GM12878 (cell line): ENCODE results near the gene GLG1. TPM values are rescaled to one million over a fixed set of nuclear protein-coding genes. Genes with fewer than 3 reads are reported as not detected.

Experiments
- ATAC-seq: fragments of 200-7000 bp; cut with Tn5 transposase; 3 replicates; pipeline ENCODE4 v1.9.1; 2020; ENCODE audit warnings: mild to moderate bottlenecking, moderate library complexity
- BruUV-seq: library from RNA; stranded (reverse); fragments of 400-500 nt; replicated peaks from 2 replicates; lab custom pipeline; 2021; lab: Mats Ljungman, UMichigan
- CTCF ChIA-PET: fragments of 300-600 bp; sonication (Branson Sonifier 250); formaldehyde crosslinking; extraction: SDS; loops from one replicate; lab custom pipeline; 2021; ENCODE audit warnings: inconsistent platforms; lab: Yijun Ruan, JAX
- POLR2A ChIA-PET: fragments of 350-600 bp; formaldehyde crosslinking; extraction: SDS; loops from one replicate; lab custom pipeline; 2021; ENCODE audit warnings: inconsistent platforms; lab: Charles Lee
- RAD21 ChIA-PET: fragments of 300-600 bp; sonication (Branson Sonifier 250); formaldehyde crosslinking; loops from one replicate; lab custom pipeline; 2023; ENCODE audit warnings: antibody characterized with exemption; ENCODE audit not compliant: unreplicated experiment; lab: Charles Lee
- SMC1A ChIA-PET: fragments of 300-600 bp; sonication (Branson Sonifier 250); formaldehyde crosslinking; loops from one replicate; lab custom pipeline; 2023; ENCODE audit not compliant: unreplicated experiment, uncharacterized antibody; lab: Charles Lee
- DNase-seq: peaks from one replicate; pipeline ENCODE4 v3.0.0-alpha.2; 2011; ENCODE audit warnings: low read depth, low spot score
- FAIRE-seq: peaks from 3 replicates; lab custom pipeline; 2011; peaks lifted over from hg19 to GRCh38; lab: Jason Lieb, UNC
- H2AFZ ChIP-seq: 2 replicates; pipeline ENCODE4 v1.6.0; 2011; ENCODE audit warnings: low read depth, low read length, control low read depth; ENCODE audit not compliant: control insufficient read depth
- H3K27ac ChIP-seq: 2 replicates; pipeline ENCODE4 v1.5.1; 2011; ENCODE audit warnings: control low read depth; ENCODE audit not compliant: control insufficient read depth, insufficient read depth
- H3K27me3 ChIP-seq, 2 experiments: replicated peaks in 1 of 2; 2 replicates each; pipeline versions ENCODE4 v1.6.0 to v1.6.1; 2011; ENCODE audit warnings: low read length in 1 of 2; ENCODE audit not compliant: control insufficient read depth in 2 of 2, insufficient read depth in 2 of 2
- H3K36me3 ChIP-seq, 2 experiments: 2 replicates each; pipeline ENCODE4 v1.5.1; 2011; ENCODE audit warnings: low read length in 1 of 2; ENCODE audit not compliant: control insufficient read depth in 2 of 2, insufficient read depth in 2 of 2
- H3K4me1 ChIP-seq: 2 replicates; pipeline ENCODE4 v1.6.1; 2011; ENCODE audit warnings: mild to moderate bottlenecking, low read length, moderate library complexity, mixed read lengths; ENCODE audit not compliant: control insufficient read depth, insufficient read depth
- H3K4me2 ChIP-seq: 2 replicates; pipeline ENCODE4 v1.6.0; 2011; ENCODE audit warnings: control low read depth; ENCODE audit not compliant: control insufficient read depth, insufficient read depth
- H3K4me3 ChIP-seq: fragments of 200-600 bp; sonication (generic); 2 replicates; pipeline ENCODE4 v1.5.1; 2016
- H3K79me2 ChIP-seq: 2 replicates; pipeline ENCODE4 v1.6.0; 2011; ENCODE audit warnings: low read length; ENCODE audit not compliant: control insufficient read depth, insufficient read depth
- H3K9ac ChIP-seq: 2 replicates; pipeline ENCODE4 v1.8.0; 2011; ENCODE audit warnings: low read length, control low read depth, mixed read lengths; ENCODE audit not compliant: control insufficient read depth, insufficient read depth
- H3K9me3 ChIP-seq: replicated peaks from 3 replicates; pipeline ENCODE4 v1.5.1; 2011; ENCODE audit warnings: mild to moderate bottlenecking, low read length; ENCODE audit not compliant: control insufficient read depth, insufficient read depth
- H4K20me1 ChIP-seq: 2 replicates; pipeline ENCODE4 v1.6.0; 2011; ENCODE audit not compliant: control insufficient read depth, insufficient read depth
- CBX3 ChIP-seq: fragments of 200-600 bp; sonication (generic); IDR thresholded peaks from 2 replicates; pipeline ENCODE4 v1.6.1; 2016; ENCODE audit warnings: low read depth, borderline replicate concordance
- DPF2 ChIP-seq: fragments of 450-650 bp; IDR thresholded peaks from 2 replicates; pipeline ENCODE4 v1.6.1; 2017; ENCODE audit warnings: mild to moderate bottlenecking
- HCFC1 ChIP-seq: fragments of 150-350 bp; IDR thresholded peaks from 2 replicates; pipeline ENCODE4 v1.6.1; 2014; ENCODE audit warnings: low read length
- HDAC6 ChIP-seq: fragments of 200-600 bp; sonication (generic); IDR thresholded peaks from one replicate; pipeline ENCODE4 v1.8.0; 2017; ENCODE audit warnings: antibody characterized with exemption; ENCODE audit not compliant: unreplicated experiment
- IKZF2 ChIP-seq, 2 experiments: fragments of 450-650 bp; IDR thresholded peaks; 2 replicates each; pipeline ENCODE4 v1.6.1; 2017; ENCODE audit warnings: mild to moderate bottlenecking in 2 of 2, moderate library complexity in 2 of 2
- MTA2 ChIP-seq: fragments of 450-650 bp; IDR thresholded peaks from 2 replicates; pipeline ENCODE4 v1.6.1; 2016; ENCODE audit warnings: low read depth, mild to moderate bottlenecking, moderate library complexity
- MTA3 ChIP-seq: IDR thresholded peaks from 2 replicates; pipeline ENCODE4 v1.6.1; 2012; ENCODE audit warnings: low read length, inconsistent platforms, borderline replicate concordance
- NFYA ChIP-seq: IDR thresholded peaks from 2 replicates; pipeline ENCODE4 v1.6.1; 2011; ENCODE audit warnings: low read depth, mild to moderate bottlenecking, low read length, improper control_type of control experiment, borderline replicate concordance
- NR2C1 ChIP-seq: fragments of 450-650 bp; IDR thresholded peaks from 2 replicates; pipeline ENCODE4 v1.6.1; 2017; ENCODE audit warnings: antibody characterized with exemption, mild to moderate bottlenecking, moderate library complexity
- SIX5 ChIP-seq: IDR thresholded peaks from 2 replicates; pipeline ENCODE4 v1.6.1; 2011; ENCODE audit warnings: mild to moderate bottlenecking, low read depth, low read length, moderate library complexity; ENCODE audit not compliant: severe bottlenecking
- SMARCA5 ChIP-seq: fragments of 450-650 bp; IDR thresholded peaks from 2 replicates; pipeline ENCODE4 v1.6.1; 2017; ENCODE audit warnings: mild to moderate bottlenecking
- SP1 ChIP-seq: IDR thresholded peaks from one replicate; pipeline ENCODE4 v1.6.1; 2011; ENCODE audit warnings: low read depth, low read length
- SRF ChIP-seq, 2 experiments: IDR thresholded peaks; 2 replicates each; pipeline ENCODE4 v1.6.1; 2011; ENCODE audit warnings: low read depth in 2 of 2, low read length in 2 of 2, mild to moderate bottlenecking in 1 of 2, moderate library complexity in 1 of 2
- ZNF24 ChIP-seq: fragments of 450-650 bp; IDR thresholded peaks from 2 replicates; pipeline ENCODE4 v1.6.1; 2017; ENCODE audit warnings: antibody characterized with exemption, mild to moderate bottlenecking
- ZNF622 ChIP-seq: fragments of 450-650 bp; IDR thresholded peaks from 2 replicates; pipeline ENCODE4 v1.6.1; 2017; ENCODE audit warnings: mild to moderate bottlenecking, inconsistent platforms
- WGBS: methylation state at CpG from one replicate; pipeline ENCODE4 v1.1.6; 2016; ENCODE audit warnings: low lambda C conversion rate; ENCODE audit not compliant: insufficient replicate concordance, insufficient coverage; ENCODE audit errors: missing lambda C conversion rate; 5-methylcytosine and 5-hydroxymethylcytosine counted together
- in situ Hi-C: fragments of 300-500 bp; cut with MboI; formaldehyde crosslinking; loops from 9 replicates; pipeline ENCODE4 v1.14.3; 2018; ENCODE audit warnings: mixed read lengths
- intact Hi-C: fragments of 100-400 bp; cut with micrococcal nuclease; formaldehyde crosslinking; loops from one replicate; pipeline ENCODE4 v1.14.2; 2022; ENCODE audit not compliant: unreplicated experiment
- polyA plus RNA-seq, 11 experiments: library from polyadenylated mRNA; depleted of rRNA in 4 of 11; unstranded in 6 of 11; stranded (reverse) in 5 of 11; fragments of >200 nt; fragmentation: Nextera tagmentation in 4 of 11; fragmentation: Illumina TruSeq in 1 of 11; extraction: Ambion mirVana in 4 of 11; extraction: Trizol in 1 of 11; gene quantifications; 1 replicate in 1 of 11; 2 replicates in 10 of 11; pipeline versions ENCODE4 v1.2.1 to v1.2.3, GENCODE V29; 2011 to 2016; ENCODE audit warnings: inconsistent platforms in 2 of 11, missing spikeins in 2 of 11, low read depth in 1 of 11
- total RNA-seq, 4 experiments: library from RNA; depleted of rRNA in 3 of 4; stranded (reverse); fragments of >200 nt in 3 of 4; fragmentation: Illumina TruSeq in 1 of 4; extraction: Trizol in 1 of 4; gene quantifications; 2 replicates each; pipeline versions ENCODE4 v1.2.1 to v1.2.3, GENCODE V29; 2013 to 2021
- TF ChIP-seq, protein P1 (sequence below): fragments of 450-650 bp; IDR thresholded peaks from 2 replicates; pipeline ENCODE4 v1.6.1; 2017; ENCODE audit warnings: mild to moderate bottlenecking
- TF ChIP-seq, protein P2 (sequence below), 3 experiments: IDR thresholded peaks in 2 of 3; conservative IDR thresholded peaks in 1 of 3; 2 replicates each; pipeline ENCODE4 v1.5.1; 2011; ENCODE audit warnings: low read depth in 3 of 3, low read length in 3 of 3, mild to moderate bottlenecking in 3 of 3, control low read depth in 2 of 3, moderate library complexity in 2 of 3, inconsistent platforms in 1 of 3, mixed read lengths in 1 of 3; ENCODE audit not compliant: control insufficient read depth in 2 of 3, insufficient read depth in 1 of 3; ENCODE audit errors: extremely low read depth in 1 of 3
- TF ChIP-seq, protein P3 (sequence below): IDR thresholded peaks from 2 replicates; pipeline ENCODE4 v1.6.1; 2012; ENCODE audit warnings: low read depth, low read length, improper control_type of control experiment
- TF ChIP-seq, protein P4 (sequence below): fragments of 150-350 bp; IDR thresholded peaks from 2 replicates; pipeline ENCODE4 v1.6.1; 2014; ENCODE audit warnings: mild to moderate bottlenecking, low read depth, low read length

Gene GLG1
- total and polyA plus RNA-seq, 10 of the 15 experiments (the other 5 are each of a cell fraction or from before 2014, with no cell fraction given): 7.6 to 49.4 (median 28.2) TPM

DNA sequence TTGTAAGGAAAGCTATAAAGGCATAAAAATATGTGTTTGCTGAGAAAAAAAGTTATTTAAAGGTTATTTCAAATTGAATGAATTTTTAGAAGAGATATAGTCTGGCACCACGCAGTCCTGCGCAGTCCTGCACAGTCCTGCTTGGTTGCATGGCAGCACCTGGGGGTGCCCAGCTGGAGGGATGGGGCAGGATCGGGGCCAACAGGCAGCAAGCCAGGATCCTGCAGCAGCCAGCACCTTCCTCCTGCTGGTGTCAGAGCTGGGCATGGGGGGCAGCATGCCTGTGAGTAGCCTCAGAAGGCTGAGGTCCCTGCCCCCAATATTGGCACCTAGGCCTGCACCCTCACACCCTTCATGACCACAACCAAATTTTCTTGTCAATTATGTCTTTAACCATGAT lies 46.0 kb downstream of the GLG1 start:
- Histone ChIP-seq H3K36me3 (peaks cover 0 to 3% of the 10 kb centered on the region in 2 experiments; a peak in 1 of 4 replicates), H3K27me3 (no peaks in the 10 kb centered on the region), H4K20me1 (no peaks in the 10 kb centered on the region), H3K4me1 (peaks cover 7% of the 10 kb centered on the region), H3K9me3 (no peaks in the 10 kb centered on the region), H3K4me3 (no peak overlapping the region), H3K4me2 (no peak overlapping the region), H2AFZ (no peak overlapping the region), H3K9ac (no peak overlapping the region), H3K79me2 (peaks cover 23% of the 10 kb centered on the region), H3K27ac (no peak overlapping the region)
- in situ Hi-C loops: no loop called here
- ChIA-PET RAD21 (interaction anchor here (0.7 to 0.8 kb wide), 2 partner anchors 27 to 40 kb away, joined by 3 read pairs; no protein-coding TSS in a partner anchor), POLR2A (no interaction called here), SMC1A (interaction anchor here (1.1 to 1.4 kb wide), 4 partner anchors 19 to 85 kb away, joined by 3 to 4 read pairs (median 3); no protein-coding TSS in a partner anchor), CTCF (interaction anchor here (1.0 to 1.2 kb wide), 2 partner anchors 32 to 47 kb away, joined by 3 to 4 read pairs; partner anchors contain the start of gene GLG1)
- BruUV-seq: no TSS peak
- no peak for DNase-seq
- TF ChIP-seq, protein P1, sequence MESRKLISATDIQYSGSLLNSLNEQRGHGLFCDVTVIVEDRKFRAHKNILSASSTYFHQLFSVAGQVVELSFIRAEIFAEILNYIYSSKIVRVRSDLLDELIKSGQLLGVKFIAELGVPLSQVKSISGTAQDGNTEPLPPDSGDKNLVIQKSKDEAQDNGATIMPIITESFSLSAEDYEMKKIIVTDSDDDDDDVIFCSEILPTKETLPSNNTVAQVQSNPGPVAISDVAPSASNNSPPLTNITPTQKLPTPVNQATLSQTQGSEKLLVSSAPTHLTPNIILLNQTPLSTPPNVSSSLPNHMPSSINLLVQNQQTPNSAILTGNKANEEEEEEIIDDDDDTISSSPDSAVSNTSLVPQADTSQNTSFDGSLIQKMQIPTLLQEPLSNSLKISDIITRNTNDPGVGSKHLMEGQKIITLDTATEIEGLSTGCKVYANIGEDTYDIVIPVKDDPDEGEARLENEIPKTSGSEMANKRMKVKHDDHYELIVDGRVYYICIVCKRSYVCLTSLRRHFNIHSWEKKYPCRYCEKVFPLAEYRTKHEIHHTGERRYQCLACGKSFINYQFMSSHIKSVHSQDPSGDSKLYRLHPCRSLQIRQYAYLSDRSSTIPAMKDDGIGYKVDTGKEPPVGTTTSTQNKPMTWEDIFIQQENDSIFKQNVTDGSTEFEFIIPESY: no peak
- TF ChIP-seq DPF2 (no peak), MTA3 (no peak), IKZF2 (IDR thresholded peaks at IDR 0.05) (no peak), NFYA (no peak), SRF (IDR thresholded peaks at IDR 0.05; ENCODE audit: low read depth in 2 of 2, low read length in 2 of 2) (no peak), NR2C1 (no peak), CBX3 (no peak), MTA2 (no peak), HCFC1 (no peak), SMARCA5 (no peak), SIX5 (no peak), SP1 (no peak), ZNF622 (no peak), HDAC6 (no peak), ZNF24 (no peak)
- TF ChIP-seq, protein P2, sequence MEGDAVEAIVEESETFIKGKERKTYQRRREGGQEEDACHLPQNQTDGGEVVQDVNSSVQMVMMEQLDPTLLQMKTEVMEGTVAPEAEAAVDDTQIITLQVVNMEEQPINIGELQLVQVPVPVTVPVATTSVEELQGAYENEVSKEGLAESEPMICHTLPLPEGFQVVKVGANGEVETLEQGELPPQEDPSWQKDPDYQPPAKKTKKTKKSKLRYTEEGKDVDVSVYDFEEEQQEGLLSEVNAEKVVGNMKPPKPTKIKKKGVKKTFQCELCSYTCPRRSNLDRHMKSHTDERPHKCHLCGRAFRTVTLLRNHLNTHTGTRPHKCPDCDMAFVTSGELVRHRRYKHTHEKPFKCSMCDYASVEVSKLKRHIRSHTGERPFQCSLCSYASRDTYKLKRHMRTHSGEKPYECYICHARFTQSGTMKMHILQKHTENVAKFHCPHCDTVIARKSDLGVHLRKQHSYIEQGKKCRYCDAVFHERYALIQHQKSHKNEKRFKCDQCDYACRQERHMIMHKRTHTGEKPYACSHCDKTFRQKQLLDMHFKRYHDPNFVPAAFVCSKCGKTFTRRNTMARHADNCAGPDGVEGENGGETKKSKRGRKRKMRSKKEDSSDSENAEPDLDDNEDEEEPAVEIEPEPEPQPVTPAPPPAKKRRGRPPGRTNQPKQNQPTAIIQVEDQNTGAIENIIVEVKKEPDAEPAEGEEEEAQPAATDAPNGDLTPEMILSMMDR (IDR thresholded peaks at IDR 0.05 in 2 of 3, conservative IDR thresholded peaks at IDR 0.05 in 1 of 3; ENCODE audit: control insufficient read depth in 2 of 3, extremely low read depth in 1 of 3, insufficient read depth in 1 of 3, low read depth in 3 of 3, low read length in 3 of 3): no peak
- TF ChIP-seq, protein P3, sequence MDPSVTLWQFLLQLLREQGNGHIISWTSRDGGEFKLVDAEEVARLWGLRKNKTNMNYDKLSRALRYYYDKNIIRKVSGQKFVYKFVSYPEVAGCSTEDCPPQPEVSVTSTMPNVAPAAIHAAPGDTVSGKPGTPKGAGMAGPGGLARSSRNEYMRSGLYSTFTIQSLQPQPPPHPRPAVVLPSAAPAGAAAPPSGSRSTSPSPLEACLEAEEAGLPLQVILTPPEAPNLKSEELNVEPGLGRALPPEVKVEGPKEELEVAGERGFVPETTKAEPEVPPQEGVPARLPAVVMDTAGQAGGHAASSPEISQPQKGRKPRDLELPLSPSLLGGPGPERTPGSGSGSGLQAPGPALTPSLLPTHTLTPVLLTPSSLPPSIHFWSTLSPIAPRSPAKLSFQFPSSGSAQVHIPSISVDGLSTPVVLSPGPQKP: no peak
- TF ChIP-seq, protein P4, sequence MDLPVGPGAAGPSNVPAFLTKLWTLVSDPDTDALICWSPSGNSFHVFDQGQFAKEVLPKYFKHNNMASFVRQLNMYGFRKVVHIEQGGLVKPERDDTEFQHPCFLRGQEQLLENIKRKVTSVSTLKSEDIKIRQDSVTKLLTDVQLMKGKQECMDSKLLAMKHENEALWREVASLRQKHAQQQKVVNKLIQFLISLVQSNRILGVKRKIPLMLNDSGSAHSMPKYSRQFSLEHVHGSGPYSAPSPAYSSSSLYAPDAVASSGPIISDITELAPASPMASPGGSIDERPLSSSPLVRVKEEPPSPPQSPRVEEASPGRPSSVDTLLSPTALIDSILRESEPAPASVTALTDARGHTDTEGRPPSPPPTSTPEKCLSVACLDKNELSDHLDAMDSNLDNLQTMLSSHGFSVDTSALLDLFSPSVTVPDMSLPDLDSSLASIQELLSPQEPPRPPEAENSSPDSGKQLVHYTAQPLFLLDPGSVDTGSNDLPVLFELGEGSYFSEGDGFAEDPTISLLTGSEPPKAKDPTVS: no peak
- FAIRE-seq: no peak
- no peak for ATAC-seq
- 93% methylated on average over 3 of the region's 3 CpGs for WGBS
- intact Hi-C loops: no loop called here
